OCI-LY7 (cell line): ENCODE results near the gene SDK2.

ENCODE experiments used
- CTCF ChIP-seq: fragments of 200-600 bp; sonication (generic); conservative IDR thresholded peaks from 2 replicates; pipeline ENCODE4 v1.5.1; 2014; ENCODE audit warnings: mild to moderate bottlenecking, antibody characterized with exemption, low read length, moderate library complexity, mixed read lengths
- EZH2phosphoT487 ChIP-seq: fragments of 200-600 bp; sonication (generic); IDR thresholded peaks from 2 replicates; pipeline ENCODE4 v1.6.1; 2018; ENCODE audit warnings: low read depth, borderline replicate concordance, mild to moderate bottlenecking, mixed run types, antibody characterized with exemption, low read length, moderate library complexity, mixed read lengths

GRCh38 chr17:73352261-73352660 is 292.0 kb downstream of the SDK2 start:
- TF ChIP-seq CTCF, result no peak
- no peak for TF ChIP-seq EZH2phosphoT487
